Effector memory CD4-positive, alpha-beta T cell (primary cell): Measurements from ENCODE around the gene PPID.
"Not testable (repeated sequence)": the region's sequence is repeated elsewhere in the genome, so short reads cannot be mapped to it uniquely, and the experiment has no call there.

ENCODE experiments used
- DNase-seq, 3 donors: peaks; one replicate each; pipeline ENCODE4 v3.0.0-alpha.2; 2020
- H3K27ac ChIP-seq: 2 replicates; pipeline ENCODE4 v1.7.0; 2013; ENCODE audit warnings: mild to moderate bottlenecking, low read length, moderate library complexity; ENCODE audit not compliant: insufficient read depth, poor library complexity, severe bottlenecking
- H3K27me3 ChIP-seq: replicated peaks from 2 replicates; pipeline ENCODE4 v1.7.0; 2013; ENCODE audit warnings: mild to moderate bottlenecking, low read length; ENCODE audit not compliant: insufficient read depth, control insufficient read depth, poor library complexity, severe bottlenecking
- H3K36me3 ChIP-seq: 2 replicates; pipeline ENCODE4 v1.7.0; 2013; ENCODE audit warnings: mild to moderate bottlenecking, low read length, moderate library complexity; ENCODE audit not compliant: control insufficient read depth, insufficient read depth
- H3K4me1 ChIP-seq: 2 replicates; pipeline ENCODE4 v1.7.0; 2013; ENCODE audit warnings: low read length, mild to moderate bottlenecking; ENCODE audit not compliant: control insufficient read depth, insufficient read depth, poor library complexity, severe bottlenecking
- H3K4me3 ChIP-seq: 2 replicates; pipeline ENCODE4 v1.7.0; 2013; ENCODE audit warnings: low read length, low read depth, mild to moderate bottlenecking; ENCODE audit not compliant: insufficient read depth, poor library complexity, severe bottlenecking
- H3K9me3 ChIP-seq: 2 replicates; pipeline ENCODE4 v1.7.0; 2013; ENCODE audit warnings: mild to moderate bottlenecking, low read length, moderate library complexity; ENCODE audit not compliant: control insufficient read depth

PPID gene

DNA sequence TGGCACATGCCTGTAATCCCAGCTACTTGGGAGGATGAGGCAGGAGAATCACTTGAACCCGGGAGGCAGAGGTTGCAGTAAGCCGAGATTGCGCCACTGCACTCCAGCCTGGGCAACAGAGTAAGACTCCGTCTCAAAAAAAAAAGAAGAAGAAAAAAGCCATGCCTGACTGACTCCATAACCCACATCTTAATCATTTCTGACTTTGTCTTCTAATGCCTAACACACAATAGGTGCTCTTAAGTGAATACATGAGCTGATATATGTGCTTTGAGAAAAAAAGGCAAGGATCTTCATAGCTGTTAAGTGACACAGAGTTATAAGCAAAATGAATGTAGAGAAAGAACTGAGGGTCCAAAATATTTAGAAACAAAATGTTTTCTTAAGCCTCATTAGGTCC lies 10.6 kb downstream of the PPID start:
- H3K27ac ChIP-seq, H3K4me1 ChIP-seq, H3K27me3 ChIP-seq, DNase-seq, H3K9me3 ChIP-seq, H3K4me3 ChIP-seq: not testable (repeated sequence)
- peaks cover 77% of the 10 kb centered on the region for H3K36me3 ChIP-seq

DNA sequence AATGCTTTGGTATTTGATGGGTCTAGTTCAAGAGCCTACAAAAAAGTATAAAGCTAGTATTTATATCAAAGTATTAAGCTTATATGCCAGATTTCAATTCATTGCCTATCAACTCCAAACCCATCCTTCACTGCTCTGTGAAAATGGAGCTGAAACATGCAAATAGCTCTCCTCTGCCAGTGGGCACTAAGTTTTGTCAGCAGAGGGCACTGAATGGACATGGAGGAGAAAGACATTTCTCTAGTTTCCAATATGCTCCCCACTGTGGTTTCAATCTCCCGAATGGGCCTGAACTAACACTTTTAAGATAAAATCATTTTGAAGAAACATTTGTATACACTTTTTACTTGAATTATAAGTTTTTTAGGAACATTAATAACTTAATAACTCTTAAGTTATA lies 12.4 kb downstream of the PPID start:
- Histone ChIP-seq H3K36me3 (peaks cover 63% of the 10 kb centered on the region), H3K9me3 (no peaks in the 10 kb centered on the region), H3K27ac (no peak overlapping the region), H3K4me1 (no peaks in the 10 kb centered on the region), H3K27me3 (no peaks in the 10 kb centered on the region), H3K4me3 (no peak overlapping the region)
- no peak for DNase-seq

DNA sequence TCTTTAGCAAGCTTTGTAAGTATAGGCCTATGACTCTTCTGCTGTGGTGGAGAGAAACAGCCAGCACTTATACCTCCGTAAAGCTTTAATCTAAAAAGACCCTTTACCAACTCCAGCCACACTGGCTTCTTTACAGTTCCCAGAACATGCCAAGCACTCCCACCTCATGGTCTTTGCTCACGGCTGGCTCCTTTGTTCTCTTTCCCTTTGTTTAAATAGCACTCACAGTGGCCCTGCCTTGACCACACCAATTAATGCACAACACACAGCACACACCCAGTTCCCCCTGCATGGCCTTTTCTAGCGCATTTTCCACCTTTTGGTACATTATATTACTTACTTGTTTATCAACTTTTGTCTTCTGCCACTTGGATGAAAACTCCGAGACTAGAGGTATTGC lies 18.9 kb downstream of the PPID start:
- Histone ChIP-seq H3K27me3 (no peaks in the 10 kb centered on the region), H3K4me1 (no peaks in the 10 kb centered on the region), H3K36me3 (peaks cover 21% of the 10 kb centered on the region), H3K4me3 (no peak overlapping the region), H3K27ac (no peak overlapping the region), H3K9me3 (no peaks in the 10 kb centered on the region)
- no peak for DNase-seq

DNA sequence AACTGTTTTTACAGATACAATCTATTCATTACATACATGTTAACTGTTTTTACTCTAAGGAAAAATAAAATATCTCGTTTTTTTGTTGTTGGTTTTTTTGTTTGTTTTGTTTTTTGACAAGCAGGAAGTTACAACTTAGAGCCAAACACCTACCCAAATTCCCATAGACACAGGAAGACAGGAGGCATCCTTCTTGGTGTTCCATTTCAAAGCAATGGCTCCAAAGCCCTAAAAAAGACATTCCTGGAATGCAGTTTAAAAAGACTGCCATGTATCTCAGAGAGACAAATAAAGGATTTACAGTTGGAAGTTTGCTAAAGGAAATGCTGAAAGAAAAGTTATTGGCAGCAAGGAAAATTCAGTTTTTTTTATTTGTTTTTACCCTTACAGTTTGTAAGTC lies 34.4 kb downstream of the PPID start:
- Histone ChIP-seq H3K4me3 (no peak overlapping the region), H3K4me1 (no peaks in the 10 kb centered on the region), H3K9me3 (no peaks in the 10 kb centered on the region), H3K36me3 (peaks cover 3% of the 10 kb centered on the region), H3K27me3 (no peaks in the 10 kb centered on the region), H3K27ac (no peak overlapping the region)
- DNase-seq: no peak

GRCh38 chr4:158682066-158682465 lies 41.1 kb downstream of the PPID start:
- Histone ChIP-seq H3K4me1 (no peaks in the 10 kb centered on the region), H3K4me3 (no peak overlapping the region), H3K36me3 (peaks cover 3% of the 10 kb centered on the region), H3K9me3 (no peaks in the 10 kb centered on the region), H3K27ac (no peak overlapping the region), H3K27me3 (no peaks in the 10 kb centered on the region)
- DNase-seq: no peak

DNA sequence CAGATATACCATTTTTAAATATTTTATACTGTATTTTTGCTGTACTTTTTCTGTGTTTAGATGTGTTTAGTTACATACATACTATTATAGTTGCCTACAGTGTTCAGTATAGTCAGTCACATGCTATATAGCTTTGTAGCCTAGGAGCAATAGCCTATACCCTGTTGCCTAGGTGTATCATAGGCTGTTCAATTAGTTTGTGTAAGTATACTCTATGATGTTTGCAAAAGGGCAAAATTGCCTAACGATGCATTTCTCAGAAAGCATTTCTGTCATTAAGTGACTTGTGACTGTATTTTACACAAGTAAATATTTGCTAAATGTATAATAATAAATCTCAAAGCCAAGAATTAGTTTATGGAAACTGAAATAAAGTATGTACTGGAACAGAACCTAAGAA lies 41.6 kb downstream of the PPID start:
- H3K36me3 ChIP-seq: peaks cover 3% of the 10 kb centered on the region
- no peaks in the 10 kb centered on the region for H3K4me1 ChIP-seq
- no peaks in the 10 kb centered on the region for H3K27me3 ChIP-seq
- no peak overlapping the region for H3K27ac ChIP-seq
- H3K4me3 ChIP-seq: no peak overlapping the region
- no peak for DNase-seq
- H3K9me3 ChIP-seq: no peaks in the 10 kb centered on the region

DNA sequence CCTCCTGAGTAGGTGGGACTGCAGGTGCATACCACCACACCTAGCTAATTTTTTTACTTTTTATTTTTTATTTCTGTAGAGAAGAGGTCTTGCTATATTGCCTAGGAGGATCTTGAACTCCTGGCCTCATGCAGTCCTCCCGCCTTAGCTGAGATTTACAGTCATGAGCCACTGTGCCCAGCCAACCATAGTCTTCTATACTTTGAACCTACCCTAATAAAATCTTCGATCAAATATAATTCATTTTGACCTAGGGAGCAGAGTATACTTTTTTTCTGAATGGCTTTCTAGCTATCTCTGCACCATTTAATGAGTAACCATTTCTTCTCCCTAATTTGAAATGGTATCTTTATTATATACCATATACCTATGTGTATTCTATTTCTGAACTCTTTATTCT lies 44.4 kb downstream of the PPID start:
- no peak overlapping the region for H3K4me3 ChIP-seq
- no peaks in the 10 kb centered on the region for H3K27me3 ChIP-seq
- no peak overlapping the region for H3K27ac ChIP-seq
- no peaks in the 10 kb centered on the region for H3K36me3 ChIP-seq
- no peaks in the 10 kb centered on the region for H3K9me3 ChIP-seq
- no peaks in the 10 kb centered on the region for H3K4me1 ChIP-seq
- no peak for DNase-seq

DNA sequence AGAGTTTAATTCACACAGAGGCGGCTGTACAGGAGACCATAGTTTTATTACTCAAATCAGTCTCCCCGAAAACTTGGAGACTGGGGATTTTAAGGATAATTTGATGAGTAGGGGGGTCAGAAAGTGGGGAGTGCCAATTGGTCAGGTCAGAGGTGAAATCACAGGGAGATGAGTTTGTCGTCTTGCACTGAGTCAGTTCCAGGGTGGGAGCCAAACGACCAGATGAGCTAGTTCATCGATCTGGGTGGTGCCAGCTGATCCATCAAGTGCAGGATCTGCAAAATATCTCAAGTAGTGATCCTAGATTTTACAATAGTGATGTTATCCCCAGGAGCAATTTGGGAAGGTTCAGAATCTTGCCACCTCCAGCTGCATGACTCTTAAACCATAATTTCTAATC lies 47.1 kb downstream of the PPID start:
- Histone ChIP-seq H3K36me3 (no peaks in the 10 kb centered on the region), H3K4me1 (peaks cover under 1% of the 10 kb centered on the region), H3K9me3 (no peaks in the 10 kb centered on the region), H3K4me3 (no peak overlapping the region), H3K27ac (no peak overlapping the region), H3K27me3 (no peaks in the 10 kb centered on the region)
- DNase-seq: no peak

DNA sequence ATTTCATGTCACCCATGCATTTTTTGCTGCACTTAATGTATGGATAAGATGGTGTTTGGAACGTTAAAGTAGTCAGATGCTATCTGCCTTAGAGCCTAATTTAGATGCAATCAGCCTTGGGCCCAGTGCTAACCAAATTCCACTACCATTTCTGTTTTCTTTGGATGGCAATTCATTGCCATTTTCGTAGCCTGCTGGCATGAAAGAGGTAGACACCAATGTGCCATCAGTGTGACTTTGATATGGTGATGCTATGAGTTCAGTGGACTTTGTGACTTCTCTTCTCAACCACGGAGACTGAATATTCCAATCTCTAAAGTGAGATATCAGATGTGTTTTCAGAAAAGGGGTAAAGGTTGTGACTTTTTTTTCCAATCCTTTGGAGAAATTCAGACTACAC lies 49.6 kb downstream of the PPID start:
- no peak overlapping the region for H3K4me3 ChIP-seq
- no peak overlapping the region for H3K27ac ChIP-seq
- no peaks in the 10 kb centered on the region for H3K27me3 ChIP-seq
- peaks cover 6% of the 10 kb centered on the region for H3K4me1 ChIP-seq
- no peaks in the 10 kb centered on the region for H3K36me3 ChIP-seq
- DNase-seq: no peak
- no peaks in the 10 kb centered on the region for H3K9me3 ChIP-seq

DNA sequence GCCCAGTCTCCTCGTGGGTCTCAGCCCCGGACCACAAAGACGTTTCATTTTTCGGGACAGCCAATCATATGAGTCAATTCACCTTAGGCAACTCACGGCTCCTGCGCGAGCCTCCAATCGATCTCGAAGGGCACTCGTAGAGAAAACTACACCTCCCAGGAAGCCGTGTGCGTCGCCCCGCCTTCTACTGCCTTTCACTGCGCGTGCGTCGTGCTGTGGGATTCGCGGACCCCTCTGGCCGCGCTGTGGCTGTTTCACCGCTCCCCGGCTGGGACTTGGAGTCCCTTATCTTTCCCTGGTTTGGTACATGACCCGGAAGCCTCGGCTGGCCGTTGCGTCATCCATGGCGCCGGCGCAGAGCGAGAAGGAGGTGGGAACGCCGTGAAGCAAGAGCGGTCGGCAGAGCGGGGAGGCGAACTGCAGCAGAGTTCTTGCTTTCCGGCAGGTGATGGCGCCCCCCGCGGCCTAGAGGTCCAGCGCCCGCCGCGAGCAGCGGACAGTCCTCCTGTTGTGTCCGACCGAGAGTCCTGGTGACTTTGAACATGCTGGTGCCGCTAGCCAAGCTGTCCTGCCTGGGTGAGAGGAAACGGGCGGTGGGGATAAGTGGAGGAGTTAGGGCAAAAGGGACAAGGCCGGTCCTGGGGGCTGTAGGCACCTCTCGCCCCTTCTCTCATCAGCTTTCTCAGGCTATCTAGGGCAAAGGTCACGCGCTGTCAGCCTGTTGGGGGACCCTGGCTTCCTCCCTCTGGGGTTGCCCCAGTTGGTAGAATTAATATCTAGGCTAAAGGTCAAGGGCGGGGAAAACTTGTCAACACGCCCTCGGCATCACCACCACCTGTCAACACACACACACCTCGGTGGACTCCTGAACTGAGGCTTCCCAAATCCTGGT lies 51.0 kb downstream of the PPID start, which contains the start of gene ETFDH:
Gene ETFDH, plus strand, starts transcription at position 382 of the 892 bp plus-strand sequence. Its CDS starts 161 bp downstream, at position 543.
- peak within 1 kb of the TSS; percentile 98 for H3K4me3 ChIP-seq
- H3K27ac ChIP-seq: peak within 1 kb of the TSS; percentile 90
- H3K4me1 ChIP-seq: peaks cover 6% of the 10 kb centered on the region
- DNase-seq: peak; percentile 98 to 99 (median 98)
- H3K36me3 ChIP-seq: no peaks in the 10 kb centered on the region
- no peaks in the 10 kb centered on the region for H3K27me3 ChIP-seq
- no peaks in the 10 kb centered on the region for H3K9me3 ChIP-seq
